ENCODE data around the gene PSKH1. TPM values are rescaled to one million over a fixed set of nuclear protein-coding genes. Genes with fewer than 3 reads are reported as not detected.

PSKH1 gene
- total and polyA plus RNA-seq, 2 experiments from 2014 or later = 29.2 to 44.6 TPM

- Histone ChIP-seq H3K4me2 (peak overlapping the region; percentile 96), H3K9me3 (ENCODE audit: low read depth) (no peaks in the 10 kb centered on the region), H3K4me1 (ENCODE audit: insufficient read depth) (peaks cover 24% of the 10 kb centered on the region), H2AFZ (no peak overlapping the region), H3K27ac (peak overlapping the region; percentile 34), H3K27me3 (no peaks in the 10 kb centered on the region), H3K79me2 (peaks cover 62% of the 10 kb centered on the region), H3K36me3 (replicated peaks; ENCODE audit: insufficient read depth, low read depth) (no peaks in the 10 kb centered on the region), H3K4me3 (no peak overlapping the region), H4K20me1 (ENCODE audit: insufficient read depth, poor library complexity, severe bottlenecking) (peaks cover 40% of the 10 kb centered on the region), H3K9me2 (replicated peaks; ENCODE audit: insufficient read depth) (no peaks in the 10 kb centered on the region)
- no peak for DNase-seq (ENCODE audit: low spot score)
- 75% methylated on average over 11 of the region's 11 CpGs for WGBS (ENCODE audit: low lambda C conversion rate, missing lambda C conversion rate)
- TF ChIP-seq EZH2phosphoT487 (IDR thresholded peaks at IDR 0.05; ENCODE audit: low read depth, severe bottlenecking, unreplicated experiment) (no peak), EZH2 (IDR thresholded peaks at IDR 0.05; ENCODE audit: borderline replicate concordance) (no peak), CTCF (IDR thresholded peaks at IDR 0.05; ENCODE audit: poor library complexity) (no peak)
These were observed 72.9 kb downstream of the PSKH1 start for GRCh38 chr16:67965668-67966548.

- peaks cover 62% of the 10 kb centered on the region for H3K79me2 ChIP-seq
- no peaks in the 10 kb centered on the region for H3K9me2 ChIP-seq (replicated peaks; ENCODE audit: insufficient read depth)
- peaks cover 40% of the 10 kb centered on the region for H4K20me1 ChIP-seq (ENCODE audit: insufficient read depth, poor library complexity, severe bottlenecking)
- no peaks in the 10 kb centered on the region for H3K36me3 ChIP-seq (replicated peaks; ENCODE audit: insufficient read depth, low read depth)
- peak overlapping the region; percentile 96 for H3K4me2 ChIP-seq
- no peaks in the 10 kb centered on the region for H3K9me3 ChIP-seq (ENCODE audit: low read depth)
- no peak overlapping the region for H2AFZ ChIP-seq
- 57% methylated on average over 3 of the region's 3 CpGs for WGBS (ENCODE audit: low lambda C conversion rate, missing lambda C conversion rate)
- no peaks in the 10 kb centered on the region for H3K27me3 ChIP-seq
- DNase-seq (ENCODE audit: low spot score) = no peak
- H3K4me3 ChIP-seq = no peak overlapping the region
- TF ChIP-seq CTCF (IDR thresholded peaks at IDR 0.05; ENCODE audit: poor library complexity) (no peak), EZH2 (IDR thresholded peaks at IDR 0.05; ENCODE audit: borderline replicate concordance) (no peak), EZH2phosphoT487 (IDR thresholded peaks at IDR 0.05; ENCODE audit: low read depth, severe bottlenecking, unreplicated experiment) (no peak)
- peak overlapping the region; percentile 34 for H3K27ac ChIP-seq
- peaks cover 24% of the 10 kb centered on the region for H3K4me1 ChIP-seq (ENCODE audit: insufficient read depth)
These were observed 73.6 kb downstream of the PSKH1 start for GRCh38 chr16:67966549-67967182.

- peak overlapping the region; percentile 96 for H3K4me2 ChIP-seq
- no peak for DNase-seq (ENCODE audit: low spot score)
- no peaks in the 10 kb centered on the region for H3K9me3 ChIP-seq (ENCODE audit: low read depth)
- peak overlapping the region; percentile 95 for H3K27ac ChIP-seq
- peak overlapping the region; percentile 94 for H3K4me3 ChIP-seq
- H3K4me1 ChIP-seq (ENCODE audit: insufficient read depth) = peaks cover 24% of the 10 kb centered on the region
- peaks cover 59% of the 10 kb centered on the region for H3K79me2 ChIP-seq
- TF ChIP-seq EZH2phosphoT487 (IDR thresholded peaks at IDR 0.05; ENCODE audit: low read depth, severe bottlenecking, unreplicated experiment) = no peak
- no peak for TF ChIP-seq EZH2 (IDR thresholded peaks at IDR 0.05; ENCODE audit: borderline replicate concordance)
- TF ChIP-seq CTCF (IDR thresholded peaks at IDR 0.05; ENCODE audit: poor library complexity) = no peak
- H4K20me1 ChIP-seq (ENCODE audit: insufficient read depth, poor library complexity, severe bottlenecking) = peaks cover 40% of the 10 kb centered on the region
- H3K9me2 ChIP-seq (replicated peaks; ENCODE audit: insufficient read depth) = no peaks in the 10 kb centered on the region
- peak overlapping the region; percentile 77 for H2AFZ ChIP-seq
- no peaks in the 10 kb centered on the region for H3K36me3 ChIP-seq (replicated peaks; ENCODE audit: insufficient read depth, low read depth)
- 21% methylated on average over 18 of the region's 18 CpGs for WGBS (ENCODE audit: low lambda C conversion rate, missing lambda C conversion rate)
- no peaks in the 10 kb centered on the region for H3K27me3 ChIP-seq
These were observed 74.3 kb downstream of the PSKH1 start for GRCh38 chr16:67967183-67967957.
